Stimulated activated CD4-positive, alpha-beta T cell treated with anti-CD3 and anti-CD28 coated beads, TNF-alpha, amount 100 ng/mL, for 4 hours (primary cell): ENCODE results near the gene ZNF177.

Source experiments
- DNase-seq, 3 experiments: peaks; one replicate each; pipeline ENCODE4 v3.0.0-alpha.2; 2020; ENCODE audit warnings: low read depth in 3 of 3

ZNF177 gene

GRCh38 chr19:9427941-9428340 is 65.1 kb downstream of the ZNF177 start:
- DNase-seq, result no peak

DNA sequence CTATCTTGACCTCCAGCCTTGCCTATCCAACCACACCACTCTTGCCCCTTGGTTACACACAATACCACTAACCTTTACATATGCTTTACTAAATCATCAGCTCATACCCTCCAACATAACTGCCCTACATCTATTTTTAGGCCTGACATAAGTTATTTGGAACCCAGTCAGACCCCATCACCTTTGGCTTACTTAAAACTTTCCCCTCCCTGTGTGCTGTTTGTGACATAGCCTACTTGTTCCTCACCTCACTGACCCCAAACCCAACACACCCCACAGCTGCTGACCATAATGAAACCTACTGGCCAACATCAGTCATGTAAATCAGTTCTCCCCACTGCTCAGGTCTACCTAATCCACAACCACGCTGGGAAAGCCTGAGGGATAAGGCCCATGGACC is 67.6 kb downstream of the ZNF177 start:
- no peak for DNase-seq

DNA sequence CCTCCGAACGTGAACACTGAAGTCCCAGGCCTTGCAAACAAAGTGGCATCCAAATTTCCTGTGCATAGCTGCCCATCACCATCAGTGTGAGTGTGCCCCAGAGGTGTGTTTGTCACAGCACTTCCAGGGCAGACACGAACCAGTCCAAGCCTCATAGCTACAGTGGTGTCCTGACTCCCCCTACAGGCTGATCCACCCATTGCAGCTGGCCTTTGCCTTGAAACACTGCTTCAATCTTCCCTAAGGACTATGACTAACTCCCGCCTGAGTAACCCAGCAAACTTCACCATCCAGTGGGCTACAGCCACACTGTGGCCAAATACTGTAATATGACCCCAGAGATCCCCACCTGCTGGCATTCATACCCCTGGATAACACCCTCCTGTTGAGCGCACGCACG is 68.7 kb downstream of the ZNF177 start:
- peak in 1 of 3 experiments; percentile 8 for DNase-seq
